PC-9 (cell line): Measurements from ENCODE around the gene ZNF165. TPM values are rescaled to one million over a fixed set of nuclear protein-coding genes. Genes with fewer than 3 reads are reported as not detected.

ENCODE experiments used
- BruUV-seq: library from RNA; stranded (reverse); fragments of 400-500 nt; replicated peaks from 2 replicates; lab custom pipeline; 2021; lab: Mats Ljungman, UMichigan
- CTCF ChIA-PET: fragments of 300-600 bp; sonication (Branson Sonifier 250); formaldehyde crosslinking; loops from one replicate; lab custom pipeline; 2022; ENCODE audit warnings: antibody characterized with exemption; lab: Charles Lee
- POLR2A ChIA-PET: fragments of 300-600 bp; sonication (Branson Sonifier 250); formaldehyde crosslinking; loops from one replicate; lab custom pipeline; 2022; ENCODE audit warnings: antibody characterized with exemption; ENCODE audit not compliant: unreplicated experiment; lab: Charles Lee
- DNase-seq, 2 experiments: peaks; one replicate each; pipeline versions ENCODE4 v3.0.0 to v3.0.0-alpha.2; 2015 to 2022; ENCODE audit warnings: mixed read lengths in 1 of 2
- H2AFZ ChIP-seq: fragments of 200-600 bp; sonication (generic); 2 replicates; pipeline ENCODE4 v1.8.1; 2017; ENCODE audit warnings: antibody characterized with exemption
- H3F3A ChIP-seq: fragments of 200-600 bp; sonication (generic); 2 replicates; pipeline ENCODE4 v1.8.1; 2017; ENCODE audit warnings: antibody characterized with exemption, mild to moderate bottlenecking, low read depth; ENCODE audit not compliant: insufficient read depth
- H3K27ac ChIP-seq: fragments of 200-600 bp; sonication (generic); 2 replicates; pipeline ENCODE4 v1.6.1; 2016; ENCODE audit warnings: mixed run types
- H3K27me3 ChIP-seq: fragments of 200-600 bp; sonication (generic); 2 replicates; pipeline ENCODE4 v1.6.1; 2016; ENCODE audit warnings: low read depth, mixed run types; ENCODE audit not compliant: insufficient read depth
- H3K36me3 ChIP-seq: fragments of 200-600 bp; sonication (generic); 2 replicates; pipeline ENCODE4 v1.6.1; 2016; ENCODE audit warnings: low read depth, mixed run types
- H3K4me1 ChIP-seq: fragments of 200-600 bp; sonication (generic); replicated peaks from 2 replicates; pipeline ENCODE4 v1.6.1; 2016; ENCODE audit warnings: mixed run types; ENCODE audit not compliant: insufficient read depth
- H3K4me2 ChIP-seq: fragments of 200-600 bp; sonication (generic); 2 replicates; pipeline ENCODE4 v1.6.1; 2017; ENCODE audit warnings: mixed run types
- H3K4me3 ChIP-seq: fragments of 200-600 bp; sonication (generic); 2 replicates; pipeline ENCODE4 v1.6.1; 2016; ENCODE audit warnings: mixed run types
- H3K79me2 ChIP-seq: fragments of 200-600 bp; sonication (generic); 2 replicates; pipeline ENCODE4 v1.6.1; 2017; ENCODE audit warnings: low read depth, mixed run types
- H3K9me2 ChIP-seq: fragments of 200-600 bp; sonication (generic); 2 replicates; pipeline ENCODE4 v1.8.1; 2017; ENCODE audit warnings: mild to moderate bottlenecking; ENCODE audit not compliant: insufficient read depth
- H3K9me3 ChIP-seq: fragments of 200-600 bp; sonication (generic); 2 replicates; pipeline ENCODE4 v1.8.1; 2016; ENCODE audit warnings: low read depth; ENCODE audit not compliant: insufficient read depth
- H4K20me1 ChIP-seq: fragments of 200-600 bp; sonication (generic); 2 replicates; pipeline ENCODE4 v1.8.1; 2017; ENCODE audit not compliant: insufficient read depth
- EZH2 ChIP-seq: fragments of 200-600 bp; sonication (generic); IDR thresholded peaks from 2 replicates; pipeline ENCODE4 v1.8.0; 2017; ENCODE audit warnings: antibody characterized with exemption, low read depth
- intact Hi-C: fragments of 100-400 bp; cut with micrococcal nuclease; formaldehyde crosslinking; loops from one replicate; pipeline ENCODE4 v1.10.0; 2022; ENCODE audit not compliant: unreplicated experiment
- total RNA-seq: library from RNA; stranded (reverse); gene quantifications from 2 replicates; pipeline ENCODE4 v1.2.3, GENCODE V29; 2021
- TF ChIP-seq, protein P1 (sequence below): fragments of 200-600 bp; sonication (generic); conservative IDR thresholded peaks from 2 replicates; pipeline ENCODE4 v1.6.1; 2017; ENCODE audit warnings: mixed run types, antibody characterized with exemption, mild to moderate bottlenecking, moderate library complexity

ZNF165 gene
- total RNA-seq, 1 experiment from 2014 or later: 12.6 TPM

DNA sequence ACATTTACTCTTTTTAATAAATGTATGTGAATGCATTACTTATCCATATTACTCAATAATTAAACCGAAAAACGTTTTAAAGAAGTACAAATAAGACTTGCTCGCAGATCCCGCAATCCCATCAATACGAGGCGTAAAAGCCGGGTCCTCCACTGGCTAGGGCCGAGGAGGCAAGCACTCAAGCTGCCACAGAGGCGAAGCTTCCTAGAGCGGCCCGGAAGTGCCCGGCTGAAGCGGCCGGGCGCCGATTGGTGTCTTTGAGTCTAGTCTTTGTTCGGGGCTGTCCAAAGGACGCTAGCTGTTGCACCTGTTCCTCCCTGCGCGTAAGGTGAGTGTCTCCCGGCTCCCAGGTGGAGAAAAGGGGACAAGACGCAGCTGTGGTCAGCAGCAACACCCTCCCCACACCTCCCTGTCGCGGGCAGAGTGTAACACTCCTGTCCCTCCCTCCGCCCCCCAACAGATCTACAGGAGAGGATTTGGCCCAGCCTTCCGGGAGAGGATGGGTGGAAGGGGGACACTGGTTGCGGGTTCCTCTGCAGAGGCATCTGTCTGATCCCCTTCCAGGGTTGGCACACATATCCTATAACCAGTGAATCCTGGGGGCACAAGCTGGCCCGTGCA lies 44.1 kb downstream of the ZNF165 start, which contains the start of gene ZSCAN16:
TSS of gene ZSCAN16 (plus strand) at position 260 of the 621 bp plus-strand sequence. CDS start 835 bp downstream, outside the sequence.
- intact Hi-C loops: no loop called here
- Histone ChIP-seq H2AFZ (peak within 1 kb of the TSS; percentile 96), H3K4me1 (peaks cover 7% of the 10 kb centered on the region), H3K9me3 (no peaks in the 10 kb centered on the region), H3K36me3 (peaks cover 7% of the 10 kb centered on the region; the same call in 1 of the 2 replicates), H3K9me2 (no peaks in the 10 kb centered on the region), H3K27me3 (no peaks in the 10 kb centered on the region), H3K79me2 (peaks cover 25% of the 10 kb centered on the region), H3K27ac (0 out of 2 replicates have a peak within 1 kb of the TSS, but pooled peaks have one; percentile 7), H3K4me2 (peak within 1 kb of the TSS; percentile 85), H3F3A (peaks cover 4% of the 10 kb centered on the region; the same call in 1 of the 2 replicates), H4K20me1 (no peaks in the 10 kb centered on the region), H3K4me3 (peak within 1 kb of the TSS; percentile 64)
- TSS peak; percentile 48 for BruUV-seq
- ChIA-PET POLR2A (interaction anchor here (0.5 to 1.2 kb wide), 6 partner anchors 17 to 231 kb away, joined by 3 to 8 read pairs (median 4); partner anchors contain the start of gene ZKSCAN8), CTCF (interaction anchor here (1.1 kb wide), 1 partner anchor 418 kb away, joined by 5 read pairs; no protein-coding TSS in a partner anchor)
- DNase-seq: peak; percentile 79 to 85
- TF ChIP-seq, protein P1, sequence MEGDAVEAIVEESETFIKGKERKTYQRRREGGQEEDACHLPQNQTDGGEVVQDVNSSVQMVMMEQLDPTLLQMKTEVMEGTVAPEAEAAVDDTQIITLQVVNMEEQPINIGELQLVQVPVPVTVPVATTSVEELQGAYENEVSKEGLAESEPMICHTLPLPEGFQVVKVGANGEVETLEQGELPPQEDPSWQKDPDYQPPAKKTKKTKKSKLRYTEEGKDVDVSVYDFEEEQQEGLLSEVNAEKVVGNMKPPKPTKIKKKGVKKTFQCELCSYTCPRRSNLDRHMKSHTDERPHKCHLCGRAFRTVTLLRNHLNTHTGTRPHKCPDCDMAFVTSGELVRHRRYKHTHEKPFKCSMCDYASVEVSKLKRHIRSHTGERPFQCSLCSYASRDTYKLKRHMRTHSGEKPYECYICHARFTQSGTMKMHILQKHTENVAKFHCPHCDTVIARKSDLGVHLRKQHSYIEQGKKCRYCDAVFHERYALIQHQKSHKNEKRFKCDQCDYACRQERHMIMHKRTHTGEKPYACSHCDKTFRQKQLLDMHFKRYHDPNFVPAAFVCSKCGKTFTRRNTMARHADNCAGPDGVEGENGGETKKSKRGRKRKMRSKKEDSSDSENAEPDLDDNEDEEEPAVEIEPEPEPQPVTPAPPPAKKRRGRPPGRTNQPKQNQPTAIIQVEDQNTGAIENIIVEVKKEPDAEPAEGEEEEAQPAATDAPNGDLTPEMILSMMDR: no peak
- no peak for TF ChIP-seq EZH2

- ChIA-PET POLR2A (interaction anchor here (0.5 to 1.2 kb wide), 5 partner anchors 17 to 873 kb away, joined by 3 to 9 read pairs (median 8); partner anchors contain the start of gene ZKSCAN8), CTCF (interaction anchor here (0.6 to 1.1 kb wide), 2 partner anchors 417 to 468 kb away, joined by 3 to 5 read pairs; no protein-coding TSS in a partner anchor)
- Histone ChIP-seq H3K4me1 (peaks cover 7% of the 10 kb centered on the region), H3K36me3 (peaks cover 10% of the 10 kb centered on the region; the same call in 1 of the 2 replicates), H4K20me1 (no peaks in the 10 kb centered on the region), H3K27ac (0 out of 2 replicates have a peak overlapping the region, but pooled peaks have one; percentile 7), H3K9me2 (no peaks in the 10 kb centered on the region), H3K79me2 (peaks cover 25% of the 10 kb centered on the region), H3K4me2 (peak overlapping the region; percentile 85), H2AFZ (peak overlapping the region; percentile 96), H3F3A (peaks cover 4% of the 10 kb centered on the region; the same call in 1 of the 2 replicates), H3K9me3 (no peaks in the 10 kb centered on the region), H3K27me3 (no peaks in the 10 kb centered on the region), H3K4me3 (peak overlapping the region; percentile 64)
- DNase-seq: no peak
- intact Hi-C loops: no loop called here
- TF ChIP-seq, protein P1: no peak
- no peak for TF ChIP-seq EZH2
- no TSS peak for BruUV-seq
Measured at GRCh38 chr6:28124971-28125353, 44.6 kb downstream of the ZNF165 start.

GRCh38 chr6:28125401-28125800 lies 45.0 kb downstream of the ZNF165 start:
- no peaks in the 10 kb centered on the region for H3K27me3 ChIP-seq
- peak overlapping the region; percentile 96; the same call in 1 of the 2 replicates for H2AFZ ChIP-seq
- H3K9me3 ChIP-seq: no peaks in the 10 kb centered on the region
- BruUV-seq: no TSS peak
- H4K20me1 ChIP-seq: no peaks in the 10 kb centered on the region
- 0 out of 2 replicates have a peak overlapping the region, but pooled peaks have one; percentile 7 for H3K27ac ChIP-seq
- H3K4me3 ChIP-seq: peak overlapping the region; percentile 64
- ChIA-PET CTCF (interaction anchor here (0.6 kb wide), 1 partner anchor 467 kb away, joined by 3 read pairs; no protein-coding TSS in a partner anchor), POLR2A (interaction anchor here (0.6 to 0.7 kb wide), 2 partner anchors 142 to 874 kb away, joined by 8 to 9 read pairs; no protein-coding TSS in a partner anchor)
- intact Hi-C loops: no loop called here
- H3F3A ChIP-seq: peaks cover 4% of the 10 kb centered on the region; the same call in 1 of the 2 replicates
- no peak for DNase-seq
- TF ChIP-seq, protein P1: no peak
- TF ChIP-seq EZH2: no peak
- H3K79me2 ChIP-seq: peaks cover 25% of the 10 kb centered on the region
- H3K4me1 ChIP-seq: peaks cover 7% of the 10 kb centered on the region
- H3K36me3 ChIP-seq: peaks cover 10% of the 10 kb centered on the region; the same call in 1 of the 2 replicates
- H3K4me2 ChIP-seq: peak overlapping the region; percentile 85
- no peaks in the 10 kb centered on the region for H3K9me2 ChIP-seq
